HG03457 (cell line): Measurements from ENCODE around the gene SPEM1.
"Not testable (repeated sequence)": the region's sequence is repeated elsewhere in the genome, so short reads cannot be mapped to it uniquely, and the experiment has no call there.

Experiments
- ATAC-seq: cut with Tn5 transposase; IDR thresholded peaks from one replicate; pipeline ENCODE4 v1.9.1; 2021; ENCODE audit warnings: moderate number of reproducible peaks; ENCODE audit not compliant: unreplicated experiment

Gene SPEM1

DNA sequence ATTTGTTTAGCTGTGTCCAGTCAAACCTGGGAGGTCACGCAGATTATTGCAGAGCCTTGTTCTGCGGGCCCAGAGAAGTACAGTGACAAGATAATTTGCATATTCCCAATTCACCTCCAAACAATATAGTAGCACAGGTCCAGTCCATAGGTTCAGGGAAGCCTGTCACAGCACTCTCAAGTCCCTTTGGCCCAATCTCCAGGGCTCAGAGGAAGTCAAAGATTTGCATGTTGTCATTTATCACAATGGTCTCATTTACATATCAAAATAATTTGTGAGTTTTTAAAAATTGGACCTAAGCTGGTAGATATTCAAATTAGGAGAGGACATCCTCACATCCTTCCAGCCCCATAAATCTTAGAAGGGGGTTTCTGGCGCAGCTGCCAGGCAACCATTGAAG, 47.4 kb downstream of the SPEM1 start:
- ATAC-seq, result no peak

- no peak for ATAC-seq
These were observed 48.2 kb downstream of the SPEM1 start for GRCh38 chr17:7468290-7468689.

GRCh38 chr17:7468804-7469389, 48.8 kb downstream of the SPEM1 start:
- ATAC-seq, result no peak

DNA sequence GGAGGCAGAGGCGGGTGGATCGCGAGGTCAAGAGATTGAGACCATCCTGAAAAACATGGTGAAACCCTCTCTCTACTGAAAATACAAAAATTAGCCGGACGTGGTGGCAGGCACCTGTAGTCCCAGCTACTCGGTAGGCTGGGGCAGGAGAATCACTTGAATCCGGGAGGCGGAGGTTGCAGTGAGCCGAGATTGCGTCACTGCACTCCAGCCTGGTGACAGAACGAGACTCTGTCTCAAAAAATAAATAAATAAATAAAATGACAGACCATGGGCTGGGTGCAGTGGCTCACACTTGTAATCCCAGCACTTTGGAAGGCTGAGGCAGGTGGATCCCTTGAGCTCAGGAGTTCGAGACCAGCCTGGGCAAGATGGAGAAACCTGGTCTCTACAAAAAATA, 49.7 kb downstream of the SPEM1 start:
- not testable (repeated sequence) for ATAC-seq

GRCh38 chr17:7470457-7470973, 50.4 kb downstream of the SPEM1 start:
- ATAC-seq, result not testable (repeated sequence)
